ENCODE data around the gene ADRB1. TPM values are rescaled to one million over a fixed set of nuclear protein-coding genes. Genes with fewer than 3 reads are reported as not detected.

Gene ADRB1
- total RNA-seq, 1 donor from 2014 or later, result 35.0 TPM

DNA sequence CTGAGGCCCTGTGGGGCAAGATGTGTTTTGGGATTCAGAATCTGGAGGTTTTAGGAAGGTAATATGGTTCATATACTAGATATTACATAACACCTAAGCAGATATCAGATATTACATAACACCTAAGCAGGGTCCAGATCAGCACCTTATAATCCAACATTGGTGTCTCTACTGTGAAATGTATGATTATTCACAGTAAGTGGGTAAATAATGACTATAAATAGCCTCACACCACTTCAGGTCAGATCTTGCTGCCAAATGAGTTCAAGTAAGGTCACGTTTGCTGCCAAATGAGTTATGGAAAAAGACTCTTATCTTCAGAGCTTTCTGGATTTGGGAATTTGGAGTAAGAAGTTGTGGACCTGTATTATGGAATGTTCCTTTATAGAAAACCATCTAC is 14.6 kb downstream of the ADRB1 start:
- H3K4me1 ChIP-seq, result peaks cover 80% of the 10 kb centered on the region
- H3K9me3 ChIP-seq (replicated peaks), result peaks cover 6% of the 10 kb centered on the region
- intact Hi-C loops (cut with micrococcal nuclease), result no loop called here
- peak overlapping the region; percentile 88 for H3K27ac ChIP-seq (replicated peaks)
- TF ChIP-seq, protein P1, sequence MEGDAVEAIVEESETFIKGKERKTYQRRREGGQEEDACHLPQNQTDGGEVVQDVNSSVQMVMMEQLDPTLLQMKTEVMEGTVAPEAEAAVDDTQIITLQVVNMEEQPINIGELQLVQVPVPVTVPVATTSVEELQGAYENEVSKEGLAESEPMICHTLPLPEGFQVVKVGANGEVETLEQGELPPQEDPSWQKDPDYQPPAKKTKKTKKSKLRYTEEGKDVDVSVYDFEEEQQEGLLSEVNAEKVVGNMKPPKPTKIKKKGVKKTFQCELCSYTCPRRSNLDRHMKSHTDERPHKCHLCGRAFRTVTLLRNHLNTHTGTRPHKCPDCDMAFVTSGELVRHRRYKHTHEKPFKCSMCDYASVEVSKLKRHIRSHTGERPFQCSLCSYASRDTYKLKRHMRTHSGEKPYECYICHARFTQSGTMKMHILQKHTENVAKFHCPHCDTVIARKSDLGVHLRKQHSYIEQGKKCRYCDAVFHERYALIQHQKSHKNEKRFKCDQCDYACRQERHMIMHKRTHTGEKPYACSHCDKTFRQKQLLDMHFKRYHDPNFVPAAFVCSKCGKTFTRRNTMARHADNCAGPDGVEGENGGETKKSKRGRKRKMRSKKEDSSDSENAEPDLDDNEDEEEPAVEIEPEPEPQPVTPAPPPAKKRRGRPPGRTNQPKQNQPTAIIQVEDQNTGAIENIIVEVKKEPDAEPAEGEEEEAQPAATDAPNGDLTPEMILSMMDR (IDR thresholded peaks at IDR 0.05; ENCODE audit: borderline replicate concordance), result no peak
- no peak for DNase-seq
- H3K36me3 ChIP-seq, result no peaks in the 10 kb centered on the region
- H3K4me3 ChIP-seq, result no peak overlapping the region
- H3K27me3 ChIP-seq (ENCODE audit: low read depth), result no peaks in the 10 kb centered on the region

DNA sequence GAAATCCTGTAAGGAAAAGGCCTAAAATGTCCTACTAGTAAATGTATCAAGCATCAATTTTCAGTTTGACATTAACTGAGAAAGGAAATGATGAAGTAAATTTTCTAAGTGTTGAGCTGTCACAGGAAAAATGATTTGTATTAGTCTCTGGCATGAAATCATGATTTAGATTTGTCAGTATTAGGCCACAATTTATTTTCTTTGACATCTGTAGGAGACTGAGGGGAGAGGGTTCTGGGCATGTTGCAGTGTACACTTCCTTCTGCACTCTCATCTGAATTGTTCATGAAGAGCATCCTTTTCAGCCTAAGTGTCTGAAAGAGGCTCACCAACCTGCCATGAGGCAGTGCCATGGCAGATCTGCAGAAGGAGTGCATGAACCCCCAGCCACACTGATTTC is 15.9 kb downstream of the ADRB1 start:
- DNase-seq, result no peak
- peaks cover 77% of the 10 kb centered on the region for H3K4me1 ChIP-seq
- H3K27me3 ChIP-seq (ENCODE audit: low read depth), result no peaks in the 10 kb centered on the region
- H3K36me3 ChIP-seq, result no peaks in the 10 kb centered on the region
- no peak overlapping the region for H3K4me3 ChIP-seq
- intact Hi-C loops (cut with micrococcal nuclease), result no loop called here
- peak overlapping the region; percentile 88 for H3K27ac ChIP-seq (replicated peaks)
- peaks cover 6% of the 10 kb centered on the region for H3K9me3 ChIP-seq (replicated peaks)
- TF ChIP-seq, protein P1 (IDR thresholded peaks at IDR 0.05; ENCODE audit: borderline replicate concordance), result no peak

DNA sequence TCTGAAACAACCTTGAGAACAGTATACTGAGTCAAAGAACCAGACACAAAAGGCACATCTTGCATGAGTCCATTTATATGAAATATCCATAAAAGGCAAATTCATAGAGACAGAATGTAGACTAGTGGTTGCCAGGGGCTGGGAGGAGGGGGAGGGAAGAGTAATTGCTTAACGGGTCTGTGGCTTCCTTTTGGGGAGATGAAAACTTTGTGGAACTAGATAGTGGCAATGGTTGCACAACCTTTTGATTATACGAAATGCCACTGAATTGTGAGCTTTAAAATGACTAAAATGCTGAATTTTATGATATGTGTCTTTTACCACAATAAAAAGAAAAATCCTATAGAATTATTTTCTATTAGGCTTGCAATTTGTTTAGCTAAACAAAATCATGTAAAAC is 16.8 kb downstream of the ADRB1 start:
- TF ChIP-seq, protein P1 (IDR thresholded peaks at IDR 0.05; ENCODE audit: borderline replicate concordance), result no peak
- Histone ChIP-seq H3K9me3 (replicated peaks) (peaks cover 6% of the 10 kb centered on the region), H3K4me3 (no peak overlapping the region), H3K36me3 (no peaks in the 10 kb centered on the region), H3K27me3 (ENCODE audit: low read depth) (no peaks in the 10 kb centered on the region), H3K4me1 (peaks cover 77% of the 10 kb centered on the region), H3K27ac (replicated peaks) (peak overlapping the region; percentile 88)
- DNase-seq, result no peak
- intact Hi-C loops (cut with micrococcal nuclease), result no loop called here

- no peaks in the 10 kb centered on the region for H3K36me3 ChIP-seq
- peaks cover 6% of the 10 kb centered on the region for H3K9me3 ChIP-seq (replicated peaks)
- H3K4me1 ChIP-seq, result peaks cover 77% of the 10 kb centered on the region
- no peak overlapping the region for H3K4me3 ChIP-seq
- TF ChIP-seq, protein P1 (IDR thresholded peaks at IDR 0.05; ENCODE audit: borderline replicate concordance), result no peak
- H3K27ac ChIP-seq (replicated peaks), result peak overlapping the region; percentile 88
- H3K27me3 ChIP-seq (ENCODE audit: low read depth), result no peaks in the 10 kb centered on the region
- intact Hi-C loops (cut with micrococcal nuclease), result no loop called here
- no peak for DNase-seq
Observed at GRCh38 chr10:114061148-114061547, 17.5 kb downstream of the ADRB1 start.

GRCh38 chr10:114061789-114062188 is 18.1 kb downstream of the ADRB1 start:
- Histone ChIP-seq H3K27me3 (ENCODE audit: low read depth) (no peaks in the 10 kb centered on the region), H3K4me1 (peaks cover 77% of the 10 kb centered on the region), H3K4me3 (no peak overlapping the region), H3K27ac (replicated peaks) (peak overlapping the region; percentile 88), H3K36me3 (no peaks in the 10 kb centered on the region), H3K9me3 (replicated peaks) (peaks cover 6% of the 10 kb centered on the region)
- TF ChIP-seq, protein P1 (IDR thresholded peaks at IDR 0.05; ENCODE audit: borderline replicate concordance), result no peak
- no peak for DNase-seq
- intact Hi-C loops (cut with micrococcal nuclease), result no loop called here
